Gastroesophageal sphincter (tissue), 4 donors: ENCODE measurements around the gene RFPL3. TPM values are rescaled to one million over a fixed set of nuclear protein-coding genes. Genes with fewer than 3 reads are reported as not detected.

ENCODE experiments used
- ATAC-seq: fragments of 150-250 bp; one replicate; pipeline ENCODE4 v1.9.1; 2016; ENCODE audit warnings: mild to moderate bottlenecking, moderate library complexity
- H3K27ac ChIP-seq, 4 donors: fragments of 200-600 bp; sonication (generic) in 3 of 4; 1 replicate in 3 of 4; 2 replicates in 1 of 4; pipeline ENCODE4 v1.5.1; 2016 to 2019
- H3K27me3 ChIP-seq: fragments of 200-600 bp; sonication (generic); one replicate; pipeline ENCODE4 v1.5.1; 2019
- H3K36me3 ChIP-seq, 2 donors: fragments of 200-600 bp; sonication (generic); one replicate each; pipeline ENCODE4 v1.5.1; 2019; ENCODE audit warnings: control low read depth in 1 of 2
- H3K4me1 ChIP-seq, 3 donors: fragments of 200-600 bp; sonication (generic); 1 replicate in 2 of 3; 2 replicates in 1 of 3; pipeline ENCODE4 v1.5.1; 2016 to 2019; ENCODE audit warnings: control low read depth in 2 of 3
- H3K4me3 ChIP-seq, 2 donors: fragments of 200-600 bp; sonication (generic); one replicate each; pipeline ENCODE4 v1.5.1; 2019; ENCODE audit warnings: mild to moderate bottlenecking in 1 of 2, moderate library complexity in 1 of 2
- H3K9me3 ChIP-seq, 3 donors: fragments of 200-600 bp; sonication (generic); one replicate each; pipeline ENCODE4 v1.5.1; 2017 to 2019; ENCODE audit warnings: control low read depth in 2 of 3
- EP300 ChIP-seq: sonication (generic); formaldehyde crosslinking; IDR thresholded peaks from one replicate; pipeline ENCODE4 v1.6.1; 2017; ENCODE audit warnings: antibody characterized with exemption, mild to moderate bottlenecking
- POLR2A ChIP-seq, 2 donors: fragments of 450-650 bp; IDR thresholded peaks; one replicate each; pipeline ENCODE4 v1.6.1; 2017; ENCODE audit warnings: antibody characterized with exemption in 2 of 2, mild to moderate bottlenecking in 2 of 2, moderate library complexity in 1 of 2
- POLR2AphosphoS5 ChIP-seq: sonication (generic); formaldehyde crosslinking; IDR thresholded peaks from one replicate; pipeline ENCODE4 v1.6.1; 2017; ENCODE audit warnings: antibody characterized with exemption
- WGBS, 2 donors: methylation state at CpG; one replicate each; pipeline ENCODE4 v1.1.5; 2018; ENCODE audit warnings: low coverage in 1 of 2; 5-methylcytosine and 5-hydroxymethylcytosine counted together
- total RNA-seq, 4 donors: library from RNA; depleted of rRNA; stranded (reverse); fragments of >200 nt; gene quantifications; one replicate each; pipeline ENCODE4 v1.1.0, GENCODE V29; 2016
- TF ChIP-seq, protein P1 (sequence below), 4 experiments: fragments of 200-600 bp in 2 of 4; fragments of 450-650 bp in 2 of 4; sonication (generic) in 1 of 4; IDR thresholded peaks; one replicate each; pipeline ENCODE4 v1.5.1; 2017 to 2019; ENCODE audit warnings: antibody characterized with exemption in 4 of 4, mild to moderate bottlenecking in 2 of 4, moderate library complexity in 2 of 4

RFPL3 gene
- total RNA-seq, 4 donors from 2014 or later = not detected

DNA sequence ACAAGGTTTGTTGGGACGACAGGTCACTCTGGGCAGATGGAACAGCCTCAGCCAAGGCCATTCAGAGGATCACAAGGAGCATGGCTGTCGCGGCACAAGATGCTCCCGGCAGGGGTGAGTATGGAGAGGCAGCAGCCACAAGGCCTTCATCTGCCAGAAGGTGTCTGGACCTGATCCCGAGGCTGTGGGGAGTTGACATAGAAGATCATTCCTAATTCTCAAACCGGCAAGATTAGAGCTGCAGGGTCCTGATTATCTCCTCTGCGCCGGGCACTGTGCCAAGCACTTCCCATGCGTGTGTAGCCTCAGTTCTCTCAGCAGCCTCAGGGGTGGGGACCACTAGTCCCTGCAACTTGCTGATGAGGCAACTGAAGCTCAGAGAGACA, 32.3 kb upstream of the RFPL3 start:
- Histone ChIP-seq H3K4me3 (no peak overlapping the region), H3K9me3 (peaks cover 0 to 9% (median 0%) of the 10 kb centered on the region in 3 donors), H3K27ac (no peak overlapping the region), H3K36me3 (no peaks in the 10 kb centered on the region), H3K27me3 (peaks cover 15% of the 10 kb centered on the region), H3K4me1 (no peaks in the 10 kb centered on the region)
- no peak for ATAC-seq
- WGBS, 2 donors = 36% methylated on average over 7 of the region's 9 CpGs; no CpG with 5 or more reads in 1 of the 2 donors
- no peak for TF ChIP-seq POLR2A (IDR thresholded peaks at IDR 0.05)
- TF ChIP-seq, protein P1, sequence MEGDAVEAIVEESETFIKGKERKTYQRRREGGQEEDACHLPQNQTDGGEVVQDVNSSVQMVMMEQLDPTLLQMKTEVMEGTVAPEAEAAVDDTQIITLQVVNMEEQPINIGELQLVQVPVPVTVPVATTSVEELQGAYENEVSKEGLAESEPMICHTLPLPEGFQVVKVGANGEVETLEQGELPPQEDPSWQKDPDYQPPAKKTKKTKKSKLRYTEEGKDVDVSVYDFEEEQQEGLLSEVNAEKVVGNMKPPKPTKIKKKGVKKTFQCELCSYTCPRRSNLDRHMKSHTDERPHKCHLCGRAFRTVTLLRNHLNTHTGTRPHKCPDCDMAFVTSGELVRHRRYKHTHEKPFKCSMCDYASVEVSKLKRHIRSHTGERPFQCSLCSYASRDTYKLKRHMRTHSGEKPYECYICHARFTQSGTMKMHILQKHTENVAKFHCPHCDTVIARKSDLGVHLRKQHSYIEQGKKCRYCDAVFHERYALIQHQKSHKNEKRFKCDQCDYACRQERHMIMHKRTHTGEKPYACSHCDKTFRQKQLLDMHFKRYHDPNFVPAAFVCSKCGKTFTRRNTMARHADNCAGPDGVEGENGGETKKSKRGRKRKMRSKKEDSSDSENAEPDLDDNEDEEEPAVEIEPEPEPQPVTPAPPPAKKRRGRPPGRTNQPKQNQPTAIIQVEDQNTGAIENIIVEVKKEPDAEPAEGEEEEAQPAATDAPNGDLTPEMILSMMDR (IDR thresholded peaks at IDR 0.05) = no peak
- no peak for TF ChIP-seq POLR2AphosphoS5
- TF ChIP-seq EP300 = no peak

DNA sequence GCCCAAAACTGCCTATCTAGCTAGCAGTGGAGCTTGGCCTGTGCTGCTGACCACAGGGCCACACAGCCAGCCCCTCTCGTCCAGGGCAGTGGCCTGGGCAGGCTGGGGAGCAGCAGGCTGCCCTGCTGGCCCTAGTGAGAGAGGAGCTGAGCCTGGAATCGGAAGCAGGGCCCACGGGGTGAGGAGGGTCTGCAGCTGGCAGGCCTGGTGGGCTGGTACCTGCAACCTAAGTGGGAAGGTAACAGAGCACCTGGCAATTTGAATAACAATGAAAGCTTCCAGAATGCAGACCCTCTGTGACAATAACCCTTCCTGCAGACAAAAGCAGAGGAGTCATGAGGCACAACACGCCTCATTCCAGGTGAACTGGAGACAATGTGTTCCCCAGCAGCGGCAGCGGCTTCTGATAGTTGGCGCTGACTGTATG, 31.8 kb upstream of the RFPL3 start:
- WGBS, 2 donors = 77% methylated on average over 5 of the region's 7 CpGs; no CpG with 5 or more reads in 1 of the 2 donors
- H3K4me1 ChIP-seq = no peaks in the 10 kb centered on the region
- TF ChIP-seq POLR2AphosphoS5 (no peak), EP300 (no peak), POLR2A (IDR thresholded peaks at IDR 0.05) (no peak)
- TF ChIP-seq, protein P1 (IDR thresholded peaks at IDR 0.05) = no peak
- ATAC-seq = no peak
- H3K27ac ChIP-seq = no peak overlapping the region
- peaks cover 12% of the 10 kb centered on the region for H3K27me3 ChIP-seq
- H3K36me3 ChIP-seq = no peaks in the 10 kb centered on the region
- peaks cover 0 to 9% (median 0%) of the 10 kb centered on the region in 3 donors for H3K9me3 ChIP-seq
- no peak overlapping the region for H3K4me3 ChIP-seq

DNA sequence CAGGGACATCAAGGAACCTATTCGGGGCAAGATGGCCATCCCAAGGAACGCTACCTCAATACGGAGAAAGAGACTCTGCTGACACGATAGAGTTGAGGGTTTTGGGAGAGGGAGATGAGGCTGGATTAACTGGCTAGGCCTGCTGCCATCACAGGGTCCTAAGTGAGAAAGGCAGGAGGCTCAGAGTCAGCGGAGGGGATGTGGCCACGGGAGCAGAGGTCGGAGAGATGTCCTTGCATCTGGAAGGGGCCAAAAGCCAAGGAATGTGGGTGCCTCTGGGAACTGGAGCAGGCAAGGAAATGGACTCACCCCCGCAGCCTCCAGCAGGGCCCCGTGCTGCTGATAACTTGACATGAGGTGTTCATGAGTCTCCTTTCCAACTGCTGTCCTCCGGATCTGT, 31.0 kb upstream of the RFPL3 start:
- Histone ChIP-seq H3K9me3 (peaks cover 0 to 9% (median 0%) of the 10 kb centered on the region in 3 donors), H3K36me3 (no peaks in the 10 kb centered on the region), H3K27ac (no peak overlapping the region), H3K4me1 (no peaks in the 10 kb centered on the region), H3K27me3 (peaks cover 14% of the 10 kb centered on the region), H3K4me3 (no peak overlapping the region)
- TF ChIP-seq, protein P1 (IDR thresholded peaks at IDR 0.05) = no peak
- no peak for TF ChIP-seq POLR2A (IDR thresholded peaks at IDR 0.05)
- WGBS, 2 donors = 60 to 82% methylated on average over 1 to 9 of the region's 10 CpGs
- ATAC-seq = no peak

DNA sequence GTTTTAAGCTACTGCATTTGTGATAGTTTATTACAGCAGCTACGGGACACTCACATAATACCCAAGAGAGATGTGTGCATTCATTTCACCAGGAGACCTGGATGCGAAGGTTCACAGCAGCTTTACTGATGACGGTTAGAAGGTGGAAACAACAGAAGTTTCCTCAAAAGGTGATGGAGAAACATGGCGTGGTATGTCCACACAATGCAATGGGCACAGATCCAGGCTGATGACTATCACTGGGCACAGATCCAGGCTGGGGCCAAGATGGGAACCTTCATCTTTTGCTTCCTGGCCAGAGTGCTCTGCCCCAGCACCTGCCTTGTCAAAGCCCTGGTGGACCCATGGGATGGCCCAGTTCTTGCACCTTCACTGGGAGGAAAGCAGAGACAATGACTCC, 30.6 kb upstream of the RFPL3 start:
- H3K4me1 ChIP-seq = no peaks in the 10 kb centered on the region
- no peak for ATAC-seq
- WGBS, 2 donors = 53 to 71% methylated on average over 1 to 4 of the region's 4 CpGs
- H3K36me3 ChIP-seq = no peaks in the 10 kb centered on the region
- no peak overlapping the region for H3K27ac ChIP-seq
- H3K27me3 ChIP-seq = peaks cover 14% of the 10 kb centered on the region
- TF ChIP-seq, protein P1 (IDR thresholded peaks at IDR 0.05) = no peak
- TF ChIP-seq POLR2AphosphoS5 (no peak), POLR2A (IDR thresholded peaks at IDR 0.05) (no peak), EP300 (no peak)
- H3K4me3 ChIP-seq = no peak overlapping the region
- H3K9me3 ChIP-seq = peaks cover 0 to 9% (median 0%) of the 10 kb centered on the region in 3 donors

DNA sequence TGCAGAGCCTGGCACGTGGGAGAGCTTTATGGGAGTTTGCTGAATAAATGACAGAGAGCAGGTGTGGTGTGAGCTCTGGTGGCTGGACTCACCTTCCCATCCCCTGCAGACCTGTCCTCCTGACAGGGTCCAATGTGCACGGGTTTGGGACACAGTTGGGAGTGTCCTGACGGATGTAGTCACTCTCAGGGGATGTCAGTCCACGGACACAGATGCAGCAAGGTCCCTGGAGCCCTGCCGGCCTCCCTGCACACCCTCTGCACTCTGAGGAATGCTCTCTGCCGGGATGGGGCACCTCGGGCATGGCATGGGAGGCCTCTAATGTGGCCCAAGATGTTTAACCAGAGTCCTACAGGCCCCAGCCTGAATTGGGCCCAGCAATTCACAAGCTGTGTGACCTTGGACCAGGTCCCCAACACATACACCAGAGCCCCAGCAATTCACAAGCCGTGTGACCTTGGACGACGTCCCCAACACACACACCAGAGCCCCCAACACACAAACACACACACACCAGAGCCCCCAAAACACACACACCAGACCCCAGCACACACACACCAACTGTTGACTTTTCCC, 30.0 kb upstream of the RFPL3 start:
- TF ChIP-seq POLR2A (IDR thresholded peaks at IDR 0.05) (no peak), POLR2AphosphoS5 (no peak), EP300 (no peak)
- TF ChIP-seq, protein P1 (IDR thresholded peaks at IDR 0.05) = no peak
- H3K9me3 ChIP-seq = peaks cover 0 to 9% (median 0%) of the 10 kb centered on the region in 3 donors
- no CpG with 5 or more reads among the region's 10 CpGs for WGBS, 2 donors
- H3K27me3 ChIP-seq = peaks cover 17% of the 10 kb centered on the region
- no peak overlapping the region for H3K27ac ChIP-seq
- H3K4me3 ChIP-seq = no peak overlapping the region
- no peak for ATAC-seq
- no peaks in the 10 kb centered on the region for H3K4me1 ChIP-seq
- H3K36me3 ChIP-seq = no peaks in the 10 kb centered on the region
